Upper lobe of left lung (tissue), 6 donors: ENCODE results near the gene RBFOX2. TPM values are rescaled to one million over a fixed set of nuclear protein-coding genes. Genes with fewer than 3 reads are reported as not detected.

Experiments
- ATAC-seq, 2 donors: fragments of 200-7000 bp; cut with Tn5 transposase; one replicate each; pipeline ENCODE4 v1.9.1; 2022; ENCODE audit warnings: mild to moderate bottlenecking in 2 of 2, moderate library complexity in 2 of 2; ENCODE audit not compliant: low FRiP score in 2 of 2
- DNase-seq, 2 donors: peaks; one replicate each; pipeline ENCODE4 v3.0.0-alpha.2; 2019 to 2020
- H3K27ac ChIP-seq, 4 donors: fragments of 200-600 bp; sonication (generic); one replicate each; pipeline ENCODE4 v1.5.1; 2016 to 2019
- H3K27me3 ChIP-seq, 4 donors: fragments of 200-600 bp; sonication (generic); one replicate each; pipeline ENCODE4 v1.5.1; 2017 to 2019
- H3K36me3 ChIP-seq, 4 donors: fragments of 200-600 bp; sonication (generic); one replicate each; pipeline ENCODE4 v1.5.1; 2016 to 2019
- H3K4me1 ChIP-seq, 4 donors: fragments of 200-600 bp; sonication (generic); one replicate each; pipeline ENCODE4 v1.5.1; 2018 to 2019
- H3K4me3 ChIP-seq, 4 donors: fragments of 200-600 bp; sonication (generic); one replicate each; pipeline ENCODE4 v1.5.1; 2017 to 2019; ENCODE audit warnings: mild to moderate bottlenecking in 2 of 4, moderate library complexity in 1 of 4
- H3K9me3 ChIP-seq, 4 donors: fragments of 200-600 bp; sonication (generic); one replicate each; pipeline ENCODE4 v1.5.1; 2018 to 2019
- EP300 ChIP-seq, 4 donors: sonication (generic); formaldehyde crosslinking; IDR thresholded peaks; one replicate each; pipeline ENCODE4 v1.5.1; 2017; ENCODE audit warnings: antibody characterized with exemption in 4 of 4, control low read depth in 2 of 4
- POLR2A ChIP-seq, 4 donors: fragments of 450-650 bp; IDR thresholded peaks; one replicate each; pipeline ENCODE4 v1.5.1; 2016 to 2017; ENCODE audit warnings: antibody characterized with exemption in 4 of 4, mild to moderate bottlenecking in 2 of 4
- POLR2AphosphoS5 ChIP-seq, 2 donors: sonication (generic); formaldehyde crosslinking; IDR thresholded peaks; one replicate each; pipeline ENCODE4 v1.5.1; 2017; ENCODE audit warnings: antibody characterized with exemption in 2 of 2
- WGBS, 2 donors: methylation state at CpG; one replicate each; pipeline ENCODE4 v1.1.5; 2017 to 2018; 5-methylcytosine and 5-hydroxymethylcytosine counted together
- total RNA-seq, 6 donors: library from RNA; depleted of rRNA in 4 of 6; stranded (reverse); fragments of >200 nt in 4 of 6; gene quantifications; one replicate each; pipeline versions ENCODE4 v1.1.0 to v1.2.1, GENCODE V29; 2016 to 2021
- TF ChIP-seq, protein P1 (sequence below), 6 experiments: fragments of 450-650 bp in 4 of 6; fragments of 200-600 bp in 2 of 6; sonication (generic) in 2 of 6; IDR thresholded peaks; one replicate each; pipeline ENCODE4 v1.5.1; 2016 to 2019; ENCODE audit warnings: antibody characterized with exemption in 6 of 6
- donor health status: DM: no; HTN: no; CAD: no; lungs with moderate emphysema.
- donor health status: DM: no; HTN: yes; CAD: no; lungs with severe emphysema.

The RBFOX2 gene
- total RNA-seq, 6 donors from 2014 or later, result 47.8 to 86.4 (median 54.5) TPM

DNA sequence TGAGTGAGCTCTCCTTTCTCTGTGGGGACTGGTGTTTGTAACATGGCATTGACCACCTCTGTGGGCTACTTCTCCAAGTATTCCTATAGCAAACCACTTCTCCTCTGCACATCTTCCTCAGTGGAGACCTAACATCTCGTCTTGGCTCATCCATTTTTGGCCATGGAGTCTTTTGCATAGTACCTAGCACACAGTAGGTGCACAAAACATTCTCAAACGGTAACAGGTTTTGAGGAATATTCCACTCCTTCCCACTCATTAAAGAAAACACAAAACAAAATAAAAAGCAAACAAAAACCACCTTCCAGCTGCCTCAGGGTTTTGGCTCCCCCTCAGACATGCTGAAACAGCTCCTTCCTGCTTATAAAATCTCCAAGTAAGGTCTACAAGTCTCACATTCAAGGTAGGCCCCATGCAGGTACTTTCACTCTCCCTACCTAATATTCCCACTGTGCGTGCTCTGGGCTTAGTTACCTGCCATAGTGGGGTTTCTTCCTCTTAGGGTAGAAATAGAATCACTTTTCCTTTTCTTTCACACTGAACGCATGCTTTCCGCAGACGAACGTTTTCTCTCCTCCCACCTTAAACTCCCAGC is 132.4 kb downstream of the RBFOX2 start:
- Histone ChIP-seq H3K4me1 (peaks cover 21 to 41% (median 38%) of the 10 kb centered on the region in 4 donors), H3K4me3 (no peak overlapping the region), H3K27ac (no peak overlapping the region), H3K27me3 (no peaks in the 10 kb centered on the region), H3K36me3 (no peaks in the 10 kb centered on the region), H3K9me3 (no peaks in the 10 kb centered on the region)
- 87% methylated on average over 7 of the region's 7 CpGs for WGBS, 2 donors
- ATAC-seq (no peak), DNase-seq (no peak)
- no peak for TF ChIP-seq EP300 (IDR thresholded peaks at IDR 0.05)
- TF ChIP-seq, protein P1, sequence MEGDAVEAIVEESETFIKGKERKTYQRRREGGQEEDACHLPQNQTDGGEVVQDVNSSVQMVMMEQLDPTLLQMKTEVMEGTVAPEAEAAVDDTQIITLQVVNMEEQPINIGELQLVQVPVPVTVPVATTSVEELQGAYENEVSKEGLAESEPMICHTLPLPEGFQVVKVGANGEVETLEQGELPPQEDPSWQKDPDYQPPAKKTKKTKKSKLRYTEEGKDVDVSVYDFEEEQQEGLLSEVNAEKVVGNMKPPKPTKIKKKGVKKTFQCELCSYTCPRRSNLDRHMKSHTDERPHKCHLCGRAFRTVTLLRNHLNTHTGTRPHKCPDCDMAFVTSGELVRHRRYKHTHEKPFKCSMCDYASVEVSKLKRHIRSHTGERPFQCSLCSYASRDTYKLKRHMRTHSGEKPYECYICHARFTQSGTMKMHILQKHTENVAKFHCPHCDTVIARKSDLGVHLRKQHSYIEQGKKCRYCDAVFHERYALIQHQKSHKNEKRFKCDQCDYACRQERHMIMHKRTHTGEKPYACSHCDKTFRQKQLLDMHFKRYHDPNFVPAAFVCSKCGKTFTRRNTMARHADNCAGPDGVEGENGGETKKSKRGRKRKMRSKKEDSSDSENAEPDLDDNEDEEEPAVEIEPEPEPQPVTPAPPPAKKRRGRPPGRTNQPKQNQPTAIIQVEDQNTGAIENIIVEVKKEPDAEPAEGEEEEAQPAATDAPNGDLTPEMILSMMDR (IDR thresholded peaks at IDR 0.05), result no peak
- no peak for TF ChIP-seq POLR2AphosphoS5 (IDR thresholded peaks at IDR 0.05)
- TF ChIP-seq POLR2A (IDR thresholded peaks at IDR 0.05), result no peak

GRCh38 chr22:35894937-35895708 is 133.5 kb downstream of the RBFOX2 start:
- 54 to 69% methylated on average over 7 of the region's 7 CpGs for WGBS, 2 donors
- Histone ChIP-seq H3K4me1 (peaks cover 20 to 31% (median 29%) of the 10 kb centered on the region in 4 donors), H3K36me3 (no peaks in the 10 kb centered on the region), H3K27me3 (no peaks in the 10 kb centered on the region), H3K27ac (peak overlapping the region in 3 of 4 donors; percentile 28 to 65 (median 47)), H3K9me3 (no peaks in the 10 kb centered on the region), H3K4me3 (peak overlapping the region in 2 of 4 donors; percentile 11 to 28)
- ATAC-seq (peak; percentile 87 to 91), DNase-seq (no peak)
- TF ChIP-seq POLR2A (IDR thresholded peaks at IDR 0.05) (no peak), POLR2AphosphoS5 (IDR thresholded peaks at IDR 0.05) (no peak), EP300 (IDR thresholded peaks at IDR 0.05) (no peak)
- TF ChIP-seq, protein P1 (IDR thresholded peaks at IDR 0.05), result no peak

- DNase-seq (peak in 1 of 2 donors; percentile 37), ATAC-seq (peak; percentile 46 to 77)
- H3K4me1 ChIP-seq, result peaks cover 16 to 28% (median 26%) of the 10 kb centered on the region in 4 donors
- 59 to 67% methylated on average over 7 of the region's 7 CpGs for WGBS, 2 donors
- H3K27ac ChIP-seq, result peak overlapping the region in 3 of 4 donors; percentile 28 to 65 (median 47)
- H3K36me3 ChIP-seq, result no peaks in the 10 kb centered on the region
- no peaks in the 10 kb centered on the region for H3K9me3 ChIP-seq
- H3K4me3 ChIP-seq, result peak overlapping the region in 2 of 4 donors; percentile 11 to 28
- H3K27me3 ChIP-seq, result no peaks in the 10 kb centered on the region
- TF ChIP-seq, protein P1 (IDR thresholded peaks at IDR 0.05), result peak in 2 of 6 experiments; percentile 8 to 13
- no peak for TF ChIP-seq EP300 (IDR thresholded peaks at IDR 0.05)
These were observed 134.2 kb downstream of the RBFOX2 start for GRCh38 chr22:35894464-35894878.

DNA sequence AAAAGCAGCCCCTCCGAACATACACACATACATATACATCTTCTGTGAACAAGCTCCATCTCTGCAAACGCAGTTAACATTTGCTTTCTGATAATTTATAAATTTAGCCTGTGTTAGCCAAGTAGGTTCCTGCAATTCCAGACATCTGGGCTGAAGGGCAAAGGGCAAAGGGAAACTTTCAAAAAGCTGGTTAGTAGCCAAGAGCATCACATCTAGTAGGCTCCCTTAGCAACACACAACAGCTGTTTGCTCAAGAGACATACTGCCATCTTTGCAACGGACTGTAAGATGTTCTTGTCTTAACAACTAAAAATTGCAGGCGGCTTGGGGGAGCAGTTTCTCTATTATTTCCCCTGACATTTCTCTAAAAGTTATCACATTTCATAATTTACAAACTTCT is 134.9 kb downstream of the RBFOX2 start:
- WGBS, 2 donors, result 69 to 77% methylated on average over 4 of the region's 4 CpGs
- ATAC-seq, result no peak
- Histone ChIP-seq H3K27ac (no peak overlapping the region), H3K4me3 (no peak overlapping the region), H3K36me3 (no peaks in the 10 kb centered on the region), H3K9me3 (no peaks in the 10 kb centered on the region), H3K27me3 (no peaks in the 10 kb centered on the region), H3K4me1 (peaks cover 16 to 28% (median 26%) of the 10 kb centered on the region in 4 donors)
- DNase-seq, result no peak
- no peak for TF ChIP-seq POLR2AphosphoS5 (IDR thresholded peaks at IDR 0.05)
- TF ChIP-seq, protein P1 (IDR thresholded peaks at IDR 0.05), result no peak
- TF ChIP-seq POLR2A (IDR thresholded peaks at IDR 0.05), result no peak
- TF ChIP-seq EP300 (IDR thresholded peaks at IDR 0.05), result no peak
